ENCODE measurements around the gene IL3. TPM values are rescaled to one million over a fixed set of nuclear protein-coding genes. Genes with fewer than 3 reads are reported as not detected.
A peak's percentile ranks its signal among the peaks of the same experiment; 100 is the strongest.

The IL3 gene
- total RNA-seq, 1 donor from 2014 or later: not detected

- Histone ChIP-seq H3K9ac (ENCODE audit: low read length) (peak overlapping the region; percentile 78), H3K4me2 (ENCODE audit: low read length) (peak overlapping the region; percentile 71), H3K79me2 (ENCODE audit: insufficient read depth, low read length) (no peaks in the 10 kb centered on the region), H3K4me3 (ENCODE audit: insufficient read depth, low read depth, low read length) (no peak overlapping the region), H2AFZ (ENCODE audit: low read depth, low read length) (peak overlapping the region; percentile 20), H3K4me1 (ENCODE audit: insufficient read depth, low read length) (peaks cover 34% of the 10 kb centered on the region), H3K27me3 (ENCODE audit: insufficient read depth, low read length) (no peaks in the 10 kb centered on the region), H3K36me3 (ENCODE audit: insufficient read depth, low read length) (no peaks in the 10 kb centered on the region), H3K9me3 (ENCODE audit: insufficient read depth, low read depth, low read length) (no peaks in the 10 kb centered on the region), H4K20me1 (ENCODE audit: insufficient read depth, low read length) (no peaks in the 10 kb centered on the region), H3K27ac (ENCODE audit: low read depth, low read length) (peak overlapping the region; percentile 83)
- FAIRE-seq (no peak), DNase-seq (ENCODE audit: low read depth) (no peak)
- H3K9me3 Mint-ChIP-seq (ENCODE audit: unreplicated experiment): no peaks in the 10 kb centered on the region
- H3K27me3 Mint-ChIP-seq (ENCODE audit: low read depth, unreplicated experiment): peaks cover 9% of the 10 kb centered on the region
- no peaks in the 10 kb centered on the region for H3K36me3 Mint-ChIP-seq (ENCODE audit: low read depth, unreplicated experiment)
- peaks cover 19% of the 10 kb centered on the region for H3K4me1 Mint-ChIP-seq (ENCODE audit: low read depth, unreplicated experiment)
- peak overlapping the region; percentile 48 for H3K27ac Mint-ChIP-seq (ENCODE audit: unreplicated experiment)
- TF ChIP-seq CTCF (IDR thresholded peaks at IDR 0.05; ENCODE audit: insufficient read depth, low read depth, low read length): no peak
- TF ChIP-seq EZH2 (IDR thresholded peaks at IDR 0.05; ENCODE audit: insufficient read depth, low read length): no peak
- H3K4me3 Mint-ChIP-seq (ENCODE audit: unreplicated experiment): no peak overlapping the region
Observed at GRCh38 chr5:132095424-132095972, 35.0 kb downstream of the IL3 start.

DNA sequence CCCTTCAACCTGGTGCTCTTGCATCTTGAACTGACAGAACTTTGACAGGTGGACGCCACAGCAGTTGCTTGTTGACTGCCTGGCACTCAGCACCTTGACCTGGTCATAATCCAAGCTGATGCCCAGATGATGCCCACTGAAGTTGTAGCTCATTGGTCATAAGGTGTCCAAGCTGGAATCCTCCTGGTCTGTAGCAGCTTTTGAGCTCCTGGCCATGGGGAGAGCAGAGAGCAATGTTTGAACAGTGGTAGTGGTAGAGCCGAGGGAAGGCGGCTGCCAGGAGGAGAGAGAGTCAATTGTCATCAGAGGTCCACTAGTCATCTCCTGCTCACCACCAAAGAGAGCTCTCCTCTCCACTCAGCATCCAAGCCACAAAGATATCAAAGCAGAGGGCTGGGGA, 36.4 kb downstream of the IL3 start:
- peaks cover 12% of the 10 kb centered on the region for H3K27me3 Mint-ChIP-seq (ENCODE audit: low read depth, unreplicated experiment)
- Histone ChIP-seq H2AFZ (ENCODE audit: low read depth, low read length) (no peak overlapping the region), H3K4me3 (ENCODE audit: insufficient read depth, low read depth, low read length) (no peak overlapping the region), H4K20me1 (ENCODE audit: insufficient read depth, low read length) (no peaks in the 10 kb centered on the region), H3K79me2 (ENCODE audit: insufficient read depth, low read length) (no peaks in the 10 kb centered on the region), H3K9me3 (ENCODE audit: insufficient read depth, low read depth, low read length) (no peaks in the 10 kb centered on the region), H3K27ac (ENCODE audit: low read depth, low read length) (no peak overlapping the region), H3K9ac (ENCODE audit: low read length) (no peak overlapping the region), H3K4me1 (ENCODE audit: insufficient read depth, low read length) (peaks cover 36% of the 10 kb centered on the region), H3K36me3 (ENCODE audit: insufficient read depth, low read length) (no peaks in the 10 kb centered on the region), H3K4me2 (ENCODE audit: low read length) (no peak overlapping the region), H3K27me3 (ENCODE audit: insufficient read depth, low read length) (no peaks in the 10 kb centered on the region)
- no peaks in the 10 kb centered on the region for H3K36me3 Mint-ChIP-seq (ENCODE audit: low read depth, unreplicated experiment)
- peaks cover 21% of the 10 kb centered on the region for H3K4me1 Mint-ChIP-seq (ENCODE audit: low read depth, unreplicated experiment)
- FAIRE-seq (no peak), DNase-seq (ENCODE audit: low read depth) (no peak)
- H3K27ac Mint-ChIP-seq (ENCODE audit: unreplicated experiment): no peak overlapping the region
- H3K9me3 Mint-ChIP-seq (ENCODE audit: unreplicated experiment): no peaks in the 10 kb centered on the region
- TF ChIP-seq CTCF (IDR thresholded peaks at IDR 0.05; ENCODE audit: insufficient read depth, low read depth, low read length) (no peak), EZH2 (IDR thresholded peaks at IDR 0.05; ENCODE audit: insufficient read depth, low read length) (no peak)
- H3K4me3 Mint-ChIP-seq (ENCODE audit: unreplicated experiment): no peak overlapping the region

GRCh38 chr5:132098151-132098594, 37.7 kb downstream of the IL3 start:
- no peaks in the 10 kb centered on the region for H3K27me3 ChIP-seq (ENCODE audit: insufficient read depth, low read length)
- no peaks in the 10 kb centered on the region for H3K36me3 ChIP-seq (ENCODE audit: insufficient read depth, low read length)
- FAIRE-seq: no peak
- H3K4me3 ChIP-seq (ENCODE audit: insufficient read depth, low read depth, low read length): no peak overlapping the region
- Mint-ChIP-seq H3K4me1 (ENCODE audit: low read depth, unreplicated experiment) (peaks cover 29% of the 10 kb centered on the region), H3K27me3 (ENCODE audit: low read depth, unreplicated experiment) (peaks cover 12% of the 10 kb centered on the region), H3K36me3 (ENCODE audit: low read depth, unreplicated experiment) (no peaks in the 10 kb centered on the region), H3K9me3 (ENCODE audit: unreplicated experiment) (no peaks in the 10 kb centered on the region), H3K4me3 (ENCODE audit: unreplicated experiment) (no peak overlapping the region), H3K27ac (ENCODE audit: unreplicated experiment) (peak overlapping the region; percentile 79)
- no peak overlapping the region for H3K4me2 ChIP-seq (ENCODE audit: low read length)
- no peak overlapping the region for H2AFZ ChIP-seq (ENCODE audit: low read depth, low read length)
- peak overlapping the region; percentile 24 for H3K27ac ChIP-seq (ENCODE audit: low read depth, low read length)
- H3K79me2 ChIP-seq (ENCODE audit: insufficient read depth, low read length): no peaks in the 10 kb centered on the region
- H3K4me1 ChIP-seq (ENCODE audit: insufficient read depth, low read length): peaks cover 49% of the 10 kb centered on the region
- H4K20me1 ChIP-seq (ENCODE audit: insufficient read depth, low read length): no peaks in the 10 kb centered on the region
- DNase-seq (ENCODE audit: low read depth): peak; percentile 69
- TF ChIP-seq EZH2 (IDR thresholded peaks at IDR 0.05; ENCODE audit: insufficient read depth, low read length) (no peak), CTCF (IDR thresholded peaks at IDR 0.05; ENCODE audit: insufficient read depth, low read depth, low read length) (no peak)
- no peaks in the 10 kb centered on the region for H3K9me3 ChIP-seq (ENCODE audit: insufficient read depth, low read depth, low read length)
- no peak overlapping the region for H3K9ac ChIP-seq (ENCODE audit: low read length)
